GM10266 (cell line): Measurements from ENCODE around the gene BLTP2.
"Not testable (repeated sequence)": the region's sequence is repeated elsewhere in the genome, so short reads cannot be mapped to it uniquely, and the experiment has no call there.

Experiments used
- DNase-seq: peaks from one replicate; pipeline ENCODE4 v3.0.0; 2012; ENCODE audit errors: extremely low spot score
- TF ChIP-seq, protein P1 (sequence below): IDR thresholded peaks from 2 replicates; pipeline ENCODE4 v1.5.1; 2012; ENCODE audit warnings: mild to moderate bottlenecking, low read depth; ENCODE audit not compliant: control insufficient read depth, insufficient read depth; ENCODE audit errors: missing control alignments

Gene BLTP2

DNA sequence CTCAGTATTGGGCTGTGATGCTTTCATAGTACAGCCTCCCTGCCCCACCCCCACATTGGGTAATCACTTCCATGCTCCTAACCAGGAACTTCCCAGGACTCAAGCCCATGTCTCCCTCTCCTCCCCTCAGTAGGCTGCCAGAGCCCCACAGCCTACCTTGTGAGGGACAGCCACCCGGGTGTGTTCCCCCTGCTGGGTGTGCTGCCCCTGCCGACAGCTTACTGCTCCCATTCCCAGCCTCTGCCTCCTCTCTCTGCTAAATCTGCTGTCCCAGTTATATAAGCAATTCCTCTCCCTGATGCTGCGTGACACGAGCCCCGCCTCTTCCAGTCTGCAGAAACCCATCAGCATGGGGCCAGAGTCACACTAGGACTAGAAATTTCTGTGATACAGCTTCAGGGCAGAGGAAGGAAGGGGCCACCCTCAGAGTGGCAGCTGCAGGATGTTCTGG lies 31.0 kb downstream of the BLTP2 start, which contains the start of gene RSKR:
TSS of gene RSKR (minus strand) at position 255 of the 451 bp plus-strand sequence. CDS start at position 231, 24 bp downstream.
- TF ChIP-seq, protein P1, sequence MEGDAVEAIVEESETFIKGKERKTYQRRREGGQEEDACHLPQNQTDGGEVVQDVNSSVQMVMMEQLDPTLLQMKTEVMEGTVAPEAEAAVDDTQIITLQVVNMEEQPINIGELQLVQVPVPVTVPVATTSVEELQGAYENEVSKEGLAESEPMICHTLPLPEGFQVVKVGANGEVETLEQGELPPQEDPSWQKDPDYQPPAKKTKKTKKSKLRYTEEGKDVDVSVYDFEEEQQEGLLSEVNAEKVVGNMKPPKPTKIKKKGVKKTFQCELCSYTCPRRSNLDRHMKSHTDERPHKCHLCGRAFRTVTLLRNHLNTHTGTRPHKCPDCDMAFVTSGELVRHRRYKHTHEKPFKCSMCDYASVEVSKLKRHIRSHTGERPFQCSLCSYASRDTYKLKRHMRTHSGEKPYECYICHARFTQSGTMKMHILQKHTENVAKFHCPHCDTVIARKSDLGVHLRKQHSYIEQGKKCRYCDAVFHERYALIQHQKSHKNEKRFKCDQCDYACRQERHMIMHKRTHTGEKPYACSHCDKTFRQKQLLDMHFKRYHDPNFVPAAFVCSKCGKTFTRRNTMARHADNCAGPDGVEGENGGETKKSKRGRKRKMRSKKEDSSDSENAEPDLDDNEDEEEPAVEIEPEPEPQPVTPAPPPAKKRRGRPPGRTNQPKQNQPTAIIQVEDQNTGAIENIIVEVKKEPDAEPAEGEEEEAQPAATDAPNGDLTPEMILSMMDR = no peak
- DNase-seq = no peak

- peak; percentile 53 for DNase-seq
These were observed 31.8 kb downstream of the BLTP2 start for GRCh38 chr17:28612936-28613872.

DNA sequence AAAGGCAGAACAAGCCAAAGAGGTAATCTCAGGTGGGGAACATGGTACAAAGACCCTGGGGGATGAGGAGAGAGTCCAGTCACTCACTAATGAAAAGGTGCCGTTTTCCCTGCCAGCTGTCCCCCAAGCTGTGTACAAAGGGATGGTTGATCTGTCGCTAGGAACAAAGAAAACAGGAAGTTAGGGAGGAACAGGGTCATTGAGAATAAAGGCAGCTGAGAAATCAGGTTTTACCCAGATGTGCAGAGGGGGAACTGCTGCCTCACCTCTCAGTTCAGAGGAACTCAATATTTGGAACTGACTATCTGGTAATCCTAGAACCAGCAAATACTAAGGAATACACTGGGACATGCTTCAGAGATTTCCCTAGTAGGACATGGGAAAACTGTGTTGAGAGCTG lies 32.4 kb downstream of the BLTP2 start:
- TF ChIP-seq, protein P1 = no peak
- DNase-seq = no peak

More at GRCh38 chr17:28612936-28613872, 31.8 kb downstream of the BLTP2 start:
- TF ChIP-seq, protein P1 = peak; percentile 68

DNA sequence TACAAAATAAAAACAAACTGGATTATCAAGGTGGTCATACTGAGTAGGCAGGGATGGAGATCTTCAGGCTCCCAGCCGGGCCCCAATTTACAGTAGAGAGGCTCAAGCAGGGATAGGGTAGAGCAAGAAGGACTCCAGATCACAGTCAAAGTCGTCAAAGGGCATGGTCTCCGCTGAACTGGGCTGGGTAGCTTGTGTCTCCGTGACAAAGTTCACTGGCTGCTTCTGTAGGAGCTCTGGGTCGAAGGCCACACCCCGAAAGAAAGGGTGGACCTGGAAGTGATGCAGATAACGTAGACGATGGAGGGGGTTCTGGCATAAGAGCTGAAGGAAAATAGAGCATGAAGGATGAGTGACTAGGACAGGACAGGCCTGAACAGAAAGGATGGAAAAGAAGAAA lies 34.6 kb downstream of the BLTP2 start:
- no peak for DNase-seq
- TF ChIP-seq, protein P1 = no peak

- not testable (repeated sequence) for DNase-seq
These were observed 40.9 kb downstream of the BLTP2 start for GRCh38 chr17:28604031-28604430.

DNA sequence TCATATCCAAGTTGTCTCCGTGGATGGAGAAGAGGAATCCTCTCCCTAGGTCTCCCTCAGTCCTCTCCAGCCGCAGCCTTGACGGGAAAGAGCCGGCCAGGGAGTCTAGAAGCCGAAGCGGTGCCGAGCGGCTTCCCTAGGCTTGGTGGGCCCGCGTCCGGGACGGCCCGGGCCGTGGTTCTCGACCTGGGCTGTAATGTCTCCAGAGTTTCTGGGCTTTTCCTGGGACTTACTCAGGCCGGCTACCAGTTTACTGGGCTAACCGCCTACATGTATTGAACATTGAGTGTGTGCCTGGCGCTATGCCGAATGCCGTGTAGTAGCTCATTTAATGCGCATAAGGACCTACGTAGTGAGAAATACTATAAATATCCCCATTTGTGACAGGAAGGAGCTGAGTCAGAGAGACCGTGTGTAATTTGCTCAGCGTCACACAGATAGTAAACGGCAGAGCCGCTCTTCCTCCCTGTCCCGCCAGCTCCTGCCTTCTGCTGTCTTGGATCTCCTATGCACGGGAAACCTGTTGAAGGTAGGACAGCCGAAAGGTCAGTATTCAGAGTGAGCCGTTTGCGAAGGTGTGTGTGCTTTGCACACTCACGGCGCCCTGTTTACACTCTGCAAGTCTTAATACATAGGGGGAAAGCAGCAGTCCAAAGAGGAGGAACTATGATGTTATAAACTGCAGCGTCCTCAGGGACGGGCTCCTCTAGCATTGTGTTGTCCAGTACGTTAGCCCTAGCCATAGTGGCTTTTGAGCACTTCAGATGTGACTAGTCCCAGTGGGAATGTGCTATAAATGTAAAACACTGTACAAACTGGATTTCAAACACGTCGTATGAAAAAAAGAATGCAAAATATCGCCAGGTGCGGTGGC lies 45.4 kb downstream of the BLTP2 start:
- peak; percentile 84 for DNase-seq

DNA sequence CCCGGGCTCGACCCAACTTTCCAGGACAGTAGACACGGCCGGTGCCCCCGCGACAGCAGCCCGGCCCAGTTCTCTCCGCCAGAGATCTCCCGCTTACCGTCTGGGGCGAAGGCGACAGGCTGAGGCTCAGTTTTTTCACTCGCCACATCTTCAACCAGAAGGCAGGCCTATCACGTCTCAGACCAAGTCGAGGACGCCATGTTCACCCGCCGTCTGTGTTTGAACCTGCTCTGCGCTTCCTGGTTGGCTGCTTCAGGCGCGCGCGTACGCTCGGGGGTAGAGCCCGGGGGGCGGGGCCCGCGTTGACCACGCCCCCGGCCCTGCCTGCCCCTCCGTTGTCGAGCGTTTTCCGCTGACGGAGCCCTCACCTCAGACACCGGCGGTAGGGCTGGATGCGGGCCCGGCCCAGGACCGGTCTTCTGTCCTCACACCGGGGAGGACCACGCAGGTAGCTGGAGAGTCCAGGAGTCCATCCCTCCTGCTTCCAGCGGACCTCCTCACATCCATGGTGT lies 46.1 kb downstream of the BLTP2 start, which contains the start of gene SPAG5:
TSS of gene SPAG5 (minus strand) at position 227 of the 512 bp plus-strand sequence. CDS start at position 148, 79 bp downstream.
- peak; percentile 98 for DNase-seq
- TF ChIP-seq, protein P1 = no peak

More for the DNA sequence above, 45.4 kb downstream of the BLTP2 start:
- TF ChIP-seq, protein P1 = no peak
